ENCODE data around the gene TSPAN17.

GRCh38 chr5:176693477-176693851, 46.2 kb downstream of the TSPAN17 start:
- TF ChIP-seq, protein P1, sequence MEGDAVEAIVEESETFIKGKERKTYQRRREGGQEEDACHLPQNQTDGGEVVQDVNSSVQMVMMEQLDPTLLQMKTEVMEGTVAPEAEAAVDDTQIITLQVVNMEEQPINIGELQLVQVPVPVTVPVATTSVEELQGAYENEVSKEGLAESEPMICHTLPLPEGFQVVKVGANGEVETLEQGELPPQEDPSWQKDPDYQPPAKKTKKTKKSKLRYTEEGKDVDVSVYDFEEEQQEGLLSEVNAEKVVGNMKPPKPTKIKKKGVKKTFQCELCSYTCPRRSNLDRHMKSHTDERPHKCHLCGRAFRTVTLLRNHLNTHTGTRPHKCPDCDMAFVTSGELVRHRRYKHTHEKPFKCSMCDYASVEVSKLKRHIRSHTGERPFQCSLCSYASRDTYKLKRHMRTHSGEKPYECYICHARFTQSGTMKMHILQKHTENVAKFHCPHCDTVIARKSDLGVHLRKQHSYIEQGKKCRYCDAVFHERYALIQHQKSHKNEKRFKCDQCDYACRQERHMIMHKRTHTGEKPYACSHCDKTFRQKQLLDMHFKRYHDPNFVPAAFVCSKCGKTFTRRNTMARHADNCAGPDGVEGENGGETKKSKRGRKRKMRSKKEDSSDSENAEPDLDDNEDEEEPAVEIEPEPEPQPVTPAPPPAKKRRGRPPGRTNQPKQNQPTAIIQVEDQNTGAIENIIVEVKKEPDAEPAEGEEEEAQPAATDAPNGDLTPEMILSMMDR (IDR thresholded peaks at IDR 0.05; ENCODE audit: low read length) = no peak
- no peak for TF ChIP-seq EZH2 (IDR thresholded peaks at IDR 0.05; ENCODE audit: borderline replicate concordance, low read length)

All from OCI-LY1 (cell line).